Measurements from ENCODE around the gene WIPF3.

DNA sequence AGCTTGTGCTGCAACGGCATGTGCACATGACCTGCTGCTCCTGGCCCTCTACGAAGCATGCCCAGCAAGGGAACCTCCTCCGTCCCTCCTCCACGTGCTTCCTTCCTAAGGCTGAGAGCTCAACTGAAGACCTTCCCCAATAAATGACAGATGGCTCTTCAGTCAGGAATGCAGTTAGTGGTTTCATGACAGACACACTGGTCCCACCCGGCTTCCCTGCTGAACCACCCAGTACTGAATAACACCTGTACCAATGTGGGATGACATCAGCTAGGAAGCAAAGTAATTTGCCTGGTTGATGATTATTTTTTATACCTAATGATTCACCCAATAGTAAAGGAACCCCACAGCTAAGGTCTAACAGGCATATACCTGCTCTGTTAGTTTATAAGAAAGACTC is 114.2 kb downstream of the WIPF3 start:
- TF ChIP-seq POLR2A (IDR thresholded peaks at IDR 0.05) = no peak
- TF ChIP-seq CTCF (IDR thresholded peaks at IDR 0.05) = no peak
- no peak for TF ChIP-seq EP300 (IDR thresholded peaks at IDR 0.05)
- TF ChIP-seq POLR2AphosphoS5 (IDR thresholded peaks at IDR 0.05) = no peak

Data from gastroesophageal sphincter (tissue), 3 donors.